H1 (cell line): ENCODE measurements around the gene TBPL2. TPM values are rescaled to one million over a fixed set of nuclear protein-coding genes. Genes with fewer than 3 reads are reported as not detected.

ENCODE experiments used
- CTCF ChIA-PET: fragments of 300-600 bp; sonication (Branson Sonifier 250); formaldehyde crosslinking; loops from one replicate; lab custom pipeline; 2021; ENCODE audit not compliant: partially characterized antibody; lab: Charles Lee
- POLR2A ChIA-PET: fragments of 300-600 bp; sonication (Branson Sonifier 250); formaldehyde crosslinking; loops from one replicate; lab custom pipeline; 2021; ENCODE audit warnings: inconsistent platforms; ENCODE audit not compliant: partially characterized antibody; lab: Charles Lee
- DNase-seq, 2 experiments: peaks; one replicate each; pipeline versions ENCODE4 v3.0.0 to v3.0.0-alpha.2; 2010 to 2022; ENCODE audit warnings: low spot score in 2 of 2, low read depth in 1 of 2, mixed read lengths in 1 of 2
- FAIRE-seq: peaks from 2 replicates; lab custom pipeline; 2011; peaks lifted over from hg19 to GRCh38; lab: Jason Lieb, UNC
- H2AFZ ChIP-seq: 2 replicates; pipeline ENCODE4 v1.8.1; 2012; ENCODE audit warnings: low read length, inconsistent platforms
- H2AK5ac ChIP-seq: 2 replicates; pipeline ENCODE4 v1.6.1; 2013; ENCODE audit warnings: low read depth, low read length
- H2BK120ac ChIP-seq: replicated peaks from 2 replicates; pipeline ENCODE3; 2013; ENCODE audit warnings: low read depth, low read length, inconsistent platforms
- H2BK12ac ChIP-seq: 2 replicates; pipeline ENCODE4 v1.6.1; 2013; ENCODE audit warnings: low read depth, low read length
- H2BK15ac ChIP-seq: 2 replicates; pipeline ENCODE4 v1.6.1; 2013; ENCODE audit warnings: low read length
- H2BK20ac ChIP-seq: 2 replicates; pipeline ENCODE4 v1.6.1; 2013; ENCODE audit warnings: low read length
- H2BK5ac ChIP-seq: 2 replicates; pipeline ENCODE4 v1.6.1; 2013; ENCODE audit warnings: low read depth, low read length
- H3K14ac ChIP-seq: 2 replicates; pipeline ENCODE4 v1.6.1; 2013; ENCODE audit warnings: inconsistent platforms; ENCODE audit not compliant: insufficient read length
- H3K18ac ChIP-seq: 2 replicates; pipeline ENCODE4 v1.6.1; 2013; ENCODE audit warnings: low read length; ENCODE audit errors: extremely low read depth
- H3K23ac ChIP-seq: 2 replicates; pipeline ENCODE4 v1.6.1; 2013; ENCODE audit warnings: inconsistent platforms; ENCODE audit not compliant: insufficient read length
- H3K23me2 ChIP-seq: 2 replicates; pipeline ENCODE4 v1.6.1; 2013; ENCODE audit warnings: low read depth, low read length
- H3K27ac ChIP-seq: 2 replicates; pipeline ENCODE4 v1.6.1; 2011; ENCODE audit warnings: low read depth, low read length, inconsistent platforms
- H3K27me3 ChIP-seq, 4 experiments: replicated peaks in 1 of 4; 1 replicate in 1 of 4; 2 replicates in 3 of 4; pipeline versions ENCODE4 v1.6.1 to v1.8.1; 2011 to 2013; ENCODE audit warnings: low read length in 3 of 4, mild to moderate bottlenecking in 3 of 4, inconsistent platforms in 2 of 4, mixed read lengths in 2 of 4, moderate library complexity in 1 of 4; ENCODE audit not compliant: control insufficient read depth in 3 of 4, insufficient read depth in 3 of 4; ENCODE audit errors: extremely low read depth in 1 of 4
- H3K36me3 ChIP-seq, 4 experiments: 2 replicates each; pipeline versions ENCODE4 v1.6.1 to v1.8.1; 2011 to 2013; ENCODE audit warnings: mild to moderate bottlenecking in 4 of 4, low read length in 3 of 4, moderate library complexity in 2 of 4, control low read depth in 1 of 4, inconsistent platforms in 1 of 4; ENCODE audit not compliant: insufficient read depth in 4 of 4, control insufficient read depth in 2 of 4
- H3K4ac ChIP-seq: replicated peaks from 2 replicates; pipeline ENCODE3; 2013; ENCODE audit warnings: low read length, low read depth, mixed read lengths, inconsistent platforms; ENCODE audit not compliant: insufficient read length
- H3K4me1 ChIP-seq, 4 experiments: replicated peaks in 1 of 4; 1 replicate in 1 of 4; 2 replicates in 3 of 4; pipeline versions ENCODE4 v1.6.1 to v1.8.1; 2011 to 2013; ENCODE audit warnings: low read length in 3 of 4, inconsistent platforms in 2 of 4, mixed read lengths in 1 of 4; ENCODE audit not compliant: insufficient read depth in 4 of 4, control insufficient read depth in 3 of 4
- H3K4me2 ChIP-seq, 2 experiments: 2 replicates each; pipeline versions ENCODE4 v1.6.1 to v1.8.1; 2011 to 2013; ENCODE audit warnings: low read depth in 2 of 2, low read length in 2 of 2, control low read depth in 1 of 2, inconsistent platforms in 1 of 2, mild to moderate bottlenecking in 1 of 2; ENCODE audit not compliant: insufficient read depth in 1 of 2
- H3K4me3 ChIP-seq, 4 experiments: fragments of 200-600, 300-600 bp in 1 of 4; sonication (generic), shearing (Covaris generic), sonication (Bioruptor Twin) in 1 of 4; 2 replicates each; pipeline versions ENCODE4 v1.5.1 to v1.8.1; 2011 to 2016; ENCODE audit warnings: low read length in 4 of 4, low read depth in 3 of 4, control low read depth in 2 of 4, inconsistent platforms in 2 of 4, mild to moderate bottlenecking in 2 of 4, mixed read lengths in 1 of 4, moderate library complexity in 1 of 4; ENCODE audit not compliant: insufficient read depth in 2 of 4; ENCODE audit errors: extremely low read depth in 1 of 4
- H3K56ac ChIP-seq: replicated peaks from 2 replicates; pipeline ENCODE3; 2013; ENCODE audit warnings: low read depth, mild to moderate bottlenecking, mixed read lengths, low read length, inconsistent platforms; ENCODE audit not compliant: insufficient read length
- H3K79me1 ChIP-seq: 2 replicates; pipeline ENCODE4 v1.6.1; 2013; ENCODE audit warnings: low read depth, low read length, control low read depth
- H3K79me2 ChIP-seq, 2 experiments: 2 replicates each; pipeline versions ENCODE4 v1.6.1 to v1.8.1; 2012 to 2013; ENCODE audit warnings: low read length in 2 of 2, mild to moderate bottlenecking in 2 of 2, inconsistent platforms in 1 of 2; ENCODE audit not compliant: insufficient read depth in 2 of 2, control insufficient read depth in 1 of 2
- H3K9ac ChIP-seq, 4 experiments: replicated peaks in 1 of 4; 1 replicate in 1 of 4; 2 replicates in 3 of 4; pipeline versions ENCODE4 v1.6.1 to v1.8.1; 2011 to 2013; ENCODE audit warnings: low read depth in 3 of 4, low read length in 3 of 4, control low read depth in 2 of 4, mild to moderate bottlenecking in 2 of 4, moderate library complexity in 2 of 4, inconsistent platforms in 1 of 4; ENCODE audit errors: extremely low read depth in 1 of 4
- H3K9me3 ChIP-seq, 2 experiments: 2 replicates each; pipeline versions ENCODE4 v1.6.1 to v1.8.1; 2012 to 2013; ENCODE audit warnings: mild to moderate bottlenecking in 2 of 2, moderate library complexity in 2 of 2, control low read depth in 1 of 2, inconsistent platforms in 1 of 2, low read depth in 1 of 2, low read length in 1 of 2, mixed read lengths in 1 of 2; ENCODE audit not compliant: insufficient read depth in 2 of 2
- H4K20me1 ChIP-seq, 2 experiments: replicated peaks in 1 of 2; 2 replicates each; pipeline versions ENCODE3 to v1.8.1; 2011 to 2013; ENCODE audit warnings: inconsistent platforms in 2 of 2, low read length in 2 of 2, mild to moderate bottlenecking in 1 of 2; ENCODE audit not compliant: insufficient read depth in 2 of 2, control insufficient read depth in 1 of 2
- H4K5ac ChIP-seq: 2 replicates; pipeline ENCODE4 v1.6.1; 2013; ENCODE audit warnings: low read length, low read depth, mixed read lengths, inconsistent platforms; ENCODE audit not compliant: insufficient read length
- H4K8ac ChIP-seq: 2 replicates; pipeline ENCODE4 v1.8.0; 2013; ENCODE audit warnings: mild to moderate bottlenecking, moderate library complexity, low read length, inconsistent platforms; ENCODE audit not compliant: insufficient read depth; ENCODE audit errors: extremely low read depth
- H4K91ac ChIP-seq: replicated peaks from 2 replicates; pipeline ENCODE3; 2013; ENCODE audit warnings: low read length, mixed read lengths, inconsistent platforms; ENCODE audit not compliant: insufficient read length
- BACH1 ChIP-seq: IDR thresholded peaks from 2 replicates; pipeline ENCODE4 v1.6.1; 2012; ENCODE audit warnings: low read length, improper control_type of control experiment
- BRCA1 ChIP-seq: IDR thresholded peaks from 2 replicates; pipeline ENCODE4 v1.6.1; 2012; ENCODE audit warnings: low read depth, low read length, improper control_type of control experiment
- CEBPB ChIP-seq: IDR thresholded peaks from 2 replicates; pipeline ENCODE4 v1.6.1; 2012; ENCODE audit warnings: low read depth, low read length
- CHD2 ChIP-seq: IDR thresholded peaks from 2 replicates; pipeline ENCODE4 v1.6.1; 2012; ENCODE audit warnings: low read length, improper control_type of control experiment
- EP300 ChIP-seq, 2 experiments: IDR thresholded peaks; 1 replicate in 1 of 2; 2 replicates in 1 of 2; pipeline ENCODE4 v1.6.1; 2011 to 2012; ENCODE audit warnings: low read depth in 2 of 2, low read length in 2 of 2, mild to moderate bottlenecking in 2 of 2, borderline replicate concordance in 1 of 2, inconsistent platforms in 1 of 2, moderate library complexity in 1 of 2
- EZH2 ChIP-seq: fragments of 200-600 bp; sonication (generic); IDR thresholded peaks from 2 replicates; pipeline ENCODE4 v1.7.1; 2012; ENCODE audit warnings: low read depth, mild to moderate bottlenecking, moderate library complexity, low read length, inconsistent platforms; ENCODE audit not compliant: severe bottlenecking
- FOSL1 ChIP-seq: IDR thresholded peaks from 2 replicates; pipeline ENCODE4 v1.6.1; 2011; ENCODE audit warnings: mild to moderate bottlenecking, low read depth, low read length, moderate library complexity; ENCODE audit not compliant: insufficient read depth
- JUND ChIP-seq: IDR thresholded peaks from 2 replicates; pipeline ENCODE4 v1.6.1; 2011; ENCODE audit warnings: mild to moderate bottlenecking, improper control_type of control experiment, low read length
- POLR2A ChIP-seq, 2 experiments: IDR thresholded peaks; 1 replicate in 1 of 2; 2 replicates in 1 of 2; pipeline ENCODE4 v1.6.1; 2011; ENCODE audit warnings: low read depth in 2 of 2, low read length in 2 of 2, mild to moderate bottlenecking in 2 of 2; ENCODE audit errors: control extremely low read depth in 1 of 2
- POLR2AphosphoS5 ChIP-seq: IDR thresholded peaks from 2 replicates; pipeline ENCODE4 v1.6.1; 2011; ENCODE audit warnings: low read depth, low read length
- RNF2 ChIP-seq: fragments of 200-900, 300-1000 bp; sonication (generic); IDR thresholded peaks from 2 replicates; pipeline ENCODE4 v1.7.1; 2016; ENCODE audit warnings: borderline replicate concordance, low read depth, mild to moderate bottlenecking, antibody characterized with exemption, low read length; ENCODE audit not compliant: poor library complexity, severe bottlenecking; ENCODE audit errors: missing control alignments
- SP2 ChIP-seq: IDR thresholded peaks from 2 replicates; pipeline ENCODE4 v1.6.1; 2012; ENCODE audit warnings: mild to moderate bottlenecking, low read length, inconsistent platforms
- SRF ChIP-seq: IDR thresholded peaks from 2 replicates; pipeline ENCODE4 v1.6.1; 2011; ENCODE audit warnings: mild to moderate bottlenecking, low read depth, low read length, moderate library complexity
- TCF12 ChIP-seq: IDR thresholded peaks from 2 replicates; pipeline ENCODE4 v1.6.1; 2011; ENCODE audit warnings: low read depth, mild to moderate bottlenecking, low read length
- ZNF274 ChIP-seq: IDR thresholded peaks from 2 replicates; pipeline ENCODE4 v1.7.0; 2012; ENCODE audit warnings: low read length, borderline replicate concordance; ENCODE audit errors: extremely low read depth
- WGBS, 2 experiments: shearing (Covaris generic) in 1 of 2; methylation state at CpG; one replicate each; pipeline versions ENCODE4 v1.1.6 to v1.1.7; 2013 to 2015; ENCODE audit warnings: low lambda C conversion rate in 2 of 2, mixed read lengths in 2 of 2, inconsistent platforms in 1 of 2, low coverage in 1 of 2, missing lambda C conversion rate in 1 of 2; ENCODE audit not compliant: insufficient replicate concordance in 2 of 2, insufficient coverage in 1 of 2, insufficient read length in 1 of 2; ENCODE audit errors: extremely low coverage in 1 of 2, missing lambda C conversion rate in 1 of 2; 5-methylcytosine and 5-hydroxymethylcytosine counted together
- polyA plus RNA-seq, 7 experiments: library from polyadenylated mRNA; depleted of rRNA in 3 of 7; stranded (reverse) in 5 of 7; unstranded in 2 of 7; fragments of >200 nt in 5 of 7; fragments of 200-250 nt in 2 of 7; gene quantifications; 1 replicate in 5 of 7; 2 replicates in 1 of 7; 4 replicates in 1 of 7; pipeline versions ENCODE4 v1.2.1 to v1.2.3, GENCODE V29; 2011 to 2013; ENCODE audit warnings: missing spikeins in 2 of 7, mixed read lengths in 2 of 7
- total RNA-seq: library from RNA; stranded (reverse); fragmentation: NEBNext Ultra II Directional; extraction: Animal tissue kit (Norgen Biotek cat#: 25700); gene quantifications from 2 replicates; pipeline ENCODE4 v1.2.1, GENCODE V29; 2021

The TBPL2 gene
- total and polyA plus RNA-seq, 2 of the 8 experiments (the other 6 are each of a cell fraction or from before 2014, with no cell fraction given) = 0.03 TPM; not detected in 1

DNA sequence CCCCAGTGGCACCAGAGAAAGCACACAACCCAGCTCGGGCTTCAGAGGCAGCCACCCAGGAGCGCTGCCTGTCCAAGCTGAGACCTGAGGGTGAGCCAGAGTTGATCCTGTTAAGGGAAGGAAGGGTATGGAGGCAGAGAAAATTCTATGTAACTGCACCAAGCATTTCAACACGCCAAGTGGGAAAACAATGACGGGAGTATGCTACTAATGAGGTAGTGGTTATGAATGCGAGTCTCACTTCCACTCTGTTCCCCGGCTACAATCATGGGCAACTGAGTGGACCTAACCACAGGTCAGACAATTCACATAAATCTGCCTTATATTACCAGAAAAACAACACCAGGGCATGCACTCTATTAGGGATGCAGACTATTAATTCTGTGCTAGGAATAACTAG, 38.7 kb downstream of the TBPL2 start:
- no peak overlapping the region for H3K4me3 ChIP-seq
- no peak overlapping the region for H4K91ac ChIP-seq
- peaks cover 6% of the 10 kb centered on the region for H3K79me1 ChIP-seq
- H2BK12ac ChIP-seq = no peak overlapping the region
- no peak overlapping the region for H2AK5ac ChIP-seq
- no peaks in the 10 kb centered on the region for H3K36me3 ChIP-seq
- no peaks in the 10 kb centered on the region for H3K9me3 ChIP-seq
- POLR2A ChIA-PET = no interaction called here
- no peak overlapping the region for H3K27ac ChIP-seq
- FAIRE-seq = no peak
- no peak overlapping the region for H3K23ac ChIP-seq
- no peak overlapping the region for H3K18ac ChIP-seq
- H3K23me2 ChIP-seq = no peaks in the 10 kb centered on the region
- H3K27me3 ChIP-seq = no peaks in the 10 kb centered on the region
- H3K56ac ChIP-seq = no peak overlapping the region
- H2BK120ac ChIP-seq = no peak overlapping the region
- no peak overlapping the region for H2BK15ac ChIP-seq
- CTCF ChIA-PET = no interaction called here
- no peak overlapping the region for H3K14ac ChIP-seq
- 93% methylated on average over 6 of the region's 6 CpGs; no CpG with 5 or more reads in 1 of the 2 experiments for WGBS, 2 experiments
- H3K4me1 ChIP-seq = no peaks in the 10 kb centered on the region
- peaks cover 0 to 1% of the 10 kb centered on the region in 2 experiments for H4K20me1 ChIP-seq
- no peak overlapping the region for H3K4me2 ChIP-seq
- no peak overlapping the region for H3K9ac ChIP-seq
- H2BK5ac ChIP-seq = no peak overlapping the region
- H3K79me2 ChIP-seq = peaks cover 4 to 67% of the 10 kb centered on the region in 2 experiments
- no peak overlapping the region for H4K5ac ChIP-seq
- no peak overlapping the region for H2BK20ac ChIP-seq
- no peak overlapping the region for H3K4ac ChIP-seq
- H4K8ac ChIP-seq = no peak overlapping the region
- no peak overlapping the region for H2AFZ ChIP-seq
- no peak for DNase-seq
- TF ChIP-seq EP300 (IDR thresholded peaks at IDR 0.05; ENCODE audit: borderline replicate concordance in 1 of 2, low read depth in 2 of 2, low read length in 2 of 2) = no peak
- no peak for TF ChIP-seq SRF
- TF ChIP-seq SP2 = no peak
- TF ChIP-seq JUND = no peak
- TF ChIP-seq POLR2A (IDR thresholded peaks at IDR 0.05; ENCODE audit: control extremely low read depth in 1 of 2, low read depth in 2 of 2, low read length in 2 of 2) = no peak
- no peak for TF ChIP-seq ZNF274
- TF ChIP-seq CHD2 = no peak
- TF ChIP-seq EZH2 = no peak
- TF ChIP-seq TCF12 = no peak
- TF ChIP-seq BRCA1 = no peak
- TF ChIP-seq RNF2 = no peak
- no peak for TF ChIP-seq BACH1
- no peak for TF ChIP-seq POLR2AphosphoS5
- no peak for TF ChIP-seq FOSL1
- no peak for TF ChIP-seq CEBPB
